HG03139 (cell line): ENCODE measurements around the gene ACRV1.
"Not testable (repeated sequence)": the region's sequence is repeated elsewhere in the genome, so short reads cannot be mapped to it uniquely, and the experiment has no call there.

Experiments used
- ATAC-seq: cut with Tn5 transposase; IDR thresholded peaks from one replicate; pipeline ENCODE4 v1.9.1; 2021; ENCODE audit not compliant: unreplicated experiment

ACRV1 gene

GRCh38 chr11:125680747-125681146, at the start of gene ACRV1:
Gene ACRV1, minus strand, starts transcription at chr11:125680847. Its CDS starts 67 bp downstream, at chr11:125680780.
- no peak for ATAC-seq

- no peak for ATAC-seq
Observed at GRCh38 chr11:125728969-125729368, 48.3 kb upstream of the ACRV1 start.

- ATAC-seq = no peak
Observed at GRCh38 chr11:125724125-125724524, 43.5 kb upstream of the ACRV1 start.

GRCh38 chr11:125720781-125721180, 40.1 kb upstream of the ACRV1 start:
- ATAC-seq = no peak

- not testable (repeated sequence) for ATAC-seq
Observed at GRCh38 chr11:125704686-125705085, 24.0 kb upstream of the ACRV1 start.

GRCh38 chr11:125701858-125702621, 21.4 kb upstream of the ACRV1 start:
- ATAC-seq = no peak

GRCh38 chr11:125701018-125701610, 20.5 kb upstream of the ACRV1 start:
- ATAC-seq = no peak

- ATAC-seq = no peak
Observed at GRCh38 chr11:125694951-125695350, 14.3 kb upstream of the ACRV1 start.

- ATAC-seq = no peak
Observed at GRCh38 chr11:125692887-125693286, 12.2 kb upstream of the ACRV1 start.

- ATAC-seq = no peak
Observed at GRCh38 chr11:125690006-125690405, 9.4 kb upstream of the ACRV1 start.

- ATAC-seq = no peak
Observed at GRCh38 chr11:125689274-125689859, 8.7 kb upstream of the ACRV1 start.

- no peak for ATAC-seq
Observed at GRCh38 chr11:125688632-125689031, 8.0 kb upstream of the ACRV1 start.

GRCh38 chr11:125688066-125688465, 7.4 kb upstream of the ACRV1 start:
- ATAC-seq = no peak

- ATAC-seq = no peak
Observed at GRCh38 chr11:125685228-125685627, 4.6 kb upstream of the ACRV1 start.

GRCh38 chr11:125679837-125680236, 810 bp downstream of the ACRV1 start:
- no peak for ATAC-seq

GRCh38 chr11:125679397-125679796, 1.2 kb downstream of the ACRV1 start:
- no peak for ATAC-seq

GRCh38 chr11:125675196-125675595, 5.5 kb downstream of the ACRV1 start:
- no peak for ATAC-seq

GRCh38 chr11:125674210-125674609, 6.4 kb downstream of the ACRV1 start:
- ATAC-seq = no peak

GRCh38 chr11:125671561-125671960, 9.1 kb downstream of the ACRV1 start:
- no peak for ATAC-seq

GRCh38 chr11:125670172-125670571, 10.5 kb downstream of the ACRV1 start:
- ATAC-seq = no peak

GRCh38 chr11:125667151-125667550, 13.5 kb downstream of the ACRV1 start:
- no peak for ATAC-seq

- no peak for ATAC-seq
Observed at GRCh38 chr11:125663910-125664309, 16.7 kb downstream of the ACRV1 start.
